NCI-H2196 (cell line): ENCODE results near the gene CGB7.

ENCODE experiments used
- DNase-seq: peaks from one replicate; lab custom pipeline; 2025; ENCODE audit not compliant: unreplicated experiment; lab: John Stamatoyannopoulos, UW

CGB7 gene

DNA sequence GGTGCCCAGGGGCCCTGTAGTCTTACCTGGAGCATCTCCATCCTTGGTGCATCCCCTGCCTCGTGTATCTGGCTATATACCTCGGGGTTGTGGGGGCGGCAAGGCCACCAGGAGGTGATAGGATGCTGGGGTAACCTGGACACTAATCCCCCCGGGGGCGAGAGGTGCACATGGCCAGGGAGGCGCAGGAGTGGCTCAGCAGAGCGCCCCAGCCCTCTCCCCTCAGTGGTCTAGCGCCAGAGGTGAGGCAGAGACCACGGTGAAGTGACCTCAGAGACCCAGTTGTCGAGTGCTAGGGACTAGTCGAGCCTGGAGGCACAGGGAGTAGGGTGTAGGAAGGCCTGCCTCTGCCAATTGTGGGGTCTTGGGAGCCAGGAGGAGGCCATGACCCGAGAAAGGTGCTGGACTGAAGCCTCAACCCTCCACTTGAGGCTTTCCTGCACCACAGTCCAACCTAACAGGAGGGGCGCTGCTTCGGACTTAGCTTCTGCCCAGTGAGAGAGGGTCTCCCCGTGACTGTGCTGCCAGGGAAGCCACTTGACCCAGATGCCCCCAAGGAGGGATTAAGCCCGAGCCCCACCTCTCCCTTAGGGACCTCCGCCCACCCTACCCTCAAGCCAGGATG lies 40.4 kb downstream of the CGB7 start, which contains the start of gene LHB:
LHB (minus strand) TSS at position 51 of the 625 bp plus-strand sequence; CDS start at position 41, 10 bp downstream.
- no peak for DNase-seq

DNA sequence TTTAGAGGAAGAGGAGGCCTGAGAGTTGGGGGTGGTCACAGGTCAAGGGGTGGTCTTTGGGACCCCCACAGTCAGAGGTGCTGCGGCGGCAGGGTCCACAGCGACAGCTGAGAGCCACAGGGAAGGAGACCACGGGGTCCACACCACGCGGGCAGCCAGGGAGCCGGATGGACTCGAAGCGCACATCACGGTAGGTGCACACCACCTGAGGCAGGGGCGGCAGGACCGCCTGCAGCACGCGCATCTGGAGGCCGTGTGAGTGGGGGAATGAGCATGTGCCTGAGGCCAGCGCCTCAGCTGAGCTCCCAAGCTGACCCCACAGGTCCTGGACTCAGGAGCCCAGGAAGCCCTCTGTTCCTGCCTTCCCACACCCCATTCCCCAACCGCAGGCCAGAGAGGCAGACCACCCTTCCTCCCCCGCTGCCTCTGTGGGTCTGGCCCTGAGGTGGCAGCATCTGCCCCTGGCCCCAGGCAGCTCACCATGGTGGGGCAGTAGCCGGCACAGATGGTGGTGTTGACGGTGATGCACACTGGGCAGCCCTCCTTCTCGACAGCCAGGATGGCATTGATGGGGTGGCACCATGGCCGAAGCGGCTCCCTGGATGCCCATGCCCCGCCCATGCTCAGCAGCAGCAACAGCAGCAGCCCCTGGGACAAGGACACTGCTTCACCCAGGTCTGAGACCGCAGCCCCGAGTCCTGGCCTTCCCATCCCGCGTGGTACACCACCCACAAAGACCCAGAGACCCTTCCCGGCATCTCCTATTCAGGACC lies 41.3 kb downstream of the CGB7 start:
- no peak for DNase-seq

DNA sequence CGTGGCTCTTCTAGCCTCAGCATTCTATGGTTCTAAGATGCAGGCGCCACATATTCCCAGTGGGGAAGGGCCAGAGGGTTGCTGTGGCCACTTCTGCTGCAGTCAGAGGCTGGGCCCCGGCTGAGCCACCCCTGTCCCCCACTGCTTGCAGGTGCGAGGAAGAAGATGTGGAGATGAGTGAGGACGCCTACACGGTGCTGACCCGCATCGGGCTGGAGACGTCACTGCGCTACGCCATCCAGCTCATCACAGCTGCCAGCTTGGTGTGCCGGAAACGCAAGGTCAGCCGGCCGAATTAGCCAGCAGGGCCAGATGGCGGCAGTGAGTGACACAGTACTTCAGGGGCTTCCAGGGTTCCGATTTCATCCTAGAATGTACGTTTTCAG lies 42.7 kb downstream of the CGB7 start:
- no peak for DNase-seq

DNA sequence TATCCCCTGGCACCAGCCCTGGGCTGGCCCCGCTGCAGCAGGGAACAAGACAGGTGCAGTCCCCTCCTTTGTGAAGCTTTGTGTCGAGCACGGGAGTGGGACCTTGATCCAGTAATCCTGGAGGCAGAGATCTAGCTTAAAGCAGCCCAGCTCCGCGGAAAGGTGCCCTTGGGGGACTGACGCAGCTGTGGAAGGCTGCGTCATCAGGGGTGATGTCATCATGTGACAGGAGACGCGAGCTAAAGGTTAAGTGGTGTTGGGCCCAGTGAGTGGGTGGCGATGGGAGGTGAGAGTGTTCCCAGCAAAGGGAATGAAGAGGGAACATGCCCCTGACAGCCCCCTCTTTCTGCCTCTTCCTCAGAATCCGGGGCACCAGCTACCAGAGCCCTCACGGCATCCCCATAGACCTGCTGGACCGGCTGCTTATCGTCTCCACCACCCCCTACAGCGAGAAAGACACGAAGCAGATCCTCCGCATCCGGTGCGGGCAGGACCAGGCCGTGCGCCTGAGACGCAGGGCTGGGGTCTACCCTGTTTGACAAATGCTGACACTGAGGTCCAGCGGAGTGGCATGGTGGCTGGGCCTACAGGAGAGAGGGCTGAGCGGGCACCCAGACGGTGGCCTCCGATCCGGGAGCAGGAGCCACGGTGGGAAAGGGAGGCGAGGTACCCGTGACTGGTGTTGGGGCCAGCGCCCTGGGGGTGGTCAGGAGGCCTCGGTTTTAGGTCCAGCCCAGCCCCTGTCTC lies 43.3 kb downstream of the CGB7 start:
- no peak for DNase-seq

DNA sequence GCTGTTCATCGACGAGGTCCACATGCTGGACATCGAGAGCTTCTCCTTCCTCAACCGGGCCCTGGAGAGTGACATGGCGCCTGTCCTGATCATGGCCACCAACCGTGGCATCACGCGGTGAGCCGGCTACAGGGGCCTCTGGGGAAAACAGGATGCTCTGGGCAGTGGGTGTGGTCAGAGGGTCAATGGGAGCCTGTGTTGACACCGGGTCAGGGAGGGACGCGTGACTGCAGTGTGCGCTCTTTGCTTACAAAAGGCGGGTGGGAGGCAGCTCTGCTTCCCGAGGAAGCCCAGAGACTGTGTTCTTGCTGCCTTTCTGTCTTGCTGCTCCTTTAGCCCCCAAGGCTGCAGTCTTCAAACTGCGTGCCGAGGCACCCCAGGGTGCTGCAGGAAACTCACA lies 46.4 kb downstream of the CGB7 start:
- DNase-seq, result no peak

DNA sequence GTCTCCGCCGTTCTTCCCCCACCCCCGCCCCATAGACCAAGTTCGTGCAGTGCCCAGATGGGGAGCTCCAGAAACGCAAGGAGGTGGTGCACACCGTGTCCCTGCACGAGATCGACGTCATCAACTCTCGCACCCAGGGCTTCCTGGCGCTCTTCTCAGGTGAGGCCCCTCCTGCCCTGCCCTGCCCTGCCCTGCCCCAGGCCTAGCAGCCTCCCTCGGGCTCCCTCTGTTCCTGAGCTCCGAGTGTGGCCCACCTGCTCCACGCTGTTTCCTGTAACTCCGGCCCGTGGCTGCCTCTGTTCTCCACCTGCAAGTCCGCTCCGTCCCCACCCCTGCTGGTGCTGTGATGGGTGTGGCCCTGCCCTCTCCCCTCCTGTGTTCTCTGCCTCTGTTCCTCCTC lies 47.1 kb downstream of the CGB7 start:
- no peak for DNase-seq

DNA sequence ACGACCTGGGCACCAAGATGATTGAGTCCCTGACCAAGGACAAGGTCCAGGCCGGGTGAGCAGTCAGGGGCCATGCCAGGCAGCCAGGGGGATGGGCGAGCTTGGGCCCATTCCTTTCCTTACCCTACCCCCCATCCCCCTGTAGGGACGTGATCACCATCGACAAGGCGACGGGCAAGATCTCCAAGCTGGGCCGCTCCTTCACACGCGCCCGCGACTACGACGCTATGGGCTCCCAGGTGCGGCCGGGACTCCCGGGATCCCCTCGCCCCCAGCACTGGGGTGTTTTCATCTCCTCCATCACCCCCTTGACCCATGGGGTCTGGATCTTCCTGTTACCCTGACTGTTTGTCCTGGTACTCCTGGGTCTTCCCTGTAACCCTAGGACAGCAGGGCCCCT lies 47.7 kb downstream of the CGB7 start:
- no peak for DNase-seq

DNA sequence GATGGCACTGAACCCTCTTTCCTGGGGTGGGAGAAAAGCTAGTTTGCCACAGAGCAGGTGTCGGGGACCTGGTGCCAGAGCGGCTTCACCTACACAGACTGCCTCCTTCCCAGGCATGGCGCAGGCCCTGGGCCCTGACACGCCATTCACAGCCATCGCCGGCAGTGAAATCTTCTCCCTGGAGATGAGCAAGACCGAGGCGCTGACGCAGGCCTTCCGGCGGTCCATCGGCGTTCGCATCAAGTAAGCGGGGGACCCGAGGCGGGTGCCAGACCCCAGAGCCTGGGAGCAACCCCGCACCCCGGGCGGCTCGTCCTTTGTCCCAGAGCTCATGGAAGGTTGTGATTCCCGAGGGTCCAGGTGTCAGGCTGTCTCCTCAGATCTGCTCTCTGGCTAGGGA lies 50.6 kb downstream of the CGB7 start:
- DNase-seq, result no peak

DNA sequence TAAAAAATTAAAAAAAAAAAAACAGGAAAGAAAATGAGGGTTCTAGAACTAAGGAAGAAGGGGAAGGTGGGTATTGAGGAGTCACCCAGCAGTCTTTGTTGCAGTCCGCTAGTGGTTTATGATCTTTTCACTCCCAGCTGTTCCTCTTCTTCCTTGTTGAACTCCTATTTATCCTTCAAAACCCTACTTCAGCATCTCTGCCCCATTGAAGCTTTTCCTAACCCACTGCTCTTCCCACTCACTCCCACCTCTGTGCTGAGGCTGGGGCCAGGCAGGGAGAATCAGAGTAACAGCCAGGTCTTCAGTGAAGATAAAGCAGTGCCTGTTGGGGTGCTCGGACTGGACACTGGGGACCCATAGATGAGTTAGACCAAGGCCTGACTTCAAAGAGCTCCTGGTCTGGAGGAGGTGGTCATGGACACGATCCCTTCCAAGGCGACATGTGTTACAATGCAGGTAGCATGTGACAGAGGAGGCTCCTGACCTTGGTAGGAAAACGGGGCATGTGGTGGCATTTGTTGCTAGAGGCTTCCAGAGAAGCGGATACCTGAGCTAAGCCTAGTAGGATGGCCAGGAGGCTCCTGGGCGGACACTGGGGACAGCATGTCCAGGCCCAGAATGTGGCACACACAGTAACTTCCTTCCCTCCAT lies 52.5 kb downstream of the CGB7 start:
- DNase-seq, result no peak
